ENCODE data around the gene CTTNBP2NL. TPM values are rescaled to one million over a fixed set of nuclear protein-coding genes. Genes with fewer than 3 reads are reported as not detected.
"Not testable (repeated sequence)": the region's sequence is repeated elsewhere in the genome, so short reads cannot be mapped to it uniquely, and the experiment has no call there.

The CTTNBP2NL gene
- total RNA-seq, 1 donor from 2014 or later: 19.1 TPM

GRCh38 chr1:112409414-112409813 lies 13.4 kb downstream of the CTTNBP2NL start:
- no peak for DNase-seq (ENCODE audit: low spot score)
- intact Hi-C loops (cut with DNase I): no loop called here

- intact Hi-C loops (cut with DNase I): no loop called here
- DNase-seq (ENCODE audit: low spot score): no peak
Measured at GRCh38 chr1:112410673-112411072, 14.7 kb downstream of the CTTNBP2NL start.

- intact Hi-C loops (cut with DNase I): no loop called here
- DNase-seq (ENCODE audit: low spot score): no peak
Measured at GRCh38 chr1:112417271-112417670, 21.3 kb downstream of the CTTNBP2NL start.

- intact Hi-C loops (cut with DNase I): no loop called here
- DNase-seq (ENCODE audit: low spot score): no peak
Measured at GRCh38 chr1:112418099-112418892, 22.3 kb downstream of the CTTNBP2NL start.

- intact Hi-C loops (cut with DNase I): no loop called here
- no peak for DNase-seq (ENCODE audit: low spot score)
Measured at GRCh38 chr1:112423207-112423606, 27.2 kb downstream of the CTTNBP2NL start.

- intact Hi-C loops (cut with DNase I); DNase-seq (ENCODE audit: low spot score): not testable (repeated sequence)
Measured at GRCh38 chr1:112423666-112424065, 27.7 kb downstream of the CTTNBP2NL start.

GRCh38 chr1:112429749-112430148 lies 33.7 kb downstream of the CTTNBP2NL start:
- no peak for DNase-seq (ENCODE audit: low spot score)
- intact Hi-C loops (cut with DNase I): no loop called here

GRCh38 chr1:112431038-112431437 lies 35.0 kb downstream of the CTTNBP2NL start:
- DNase-seq (ENCODE audit: low spot score): no peak
- intact Hi-C loops (cut with DNase I): no loop called here

GRCh38 chr1:112435448-112435847 lies 39.4 kb downstream of the CTTNBP2NL start:
- no peak for DNase-seq (ENCODE audit: low spot score)
- intact Hi-C loops (cut with DNase I): no loop called here

GRCh38 chr1:112436384-112437156 lies 40.6 kb downstream of the CTTNBP2NL start:
- DNase-seq (ENCODE audit: low spot score): no peak
- intact Hi-C loops (cut with DNase I): no loop called here

- not testable (repeated sequence) for DNase-seq (ENCODE audit: low spot score)
- intact Hi-C loops (cut with DNase I): loop anchor here (2.0 kb wide), 1 partner anchor 43 kb away; no protein-coding TSS in a partner anchor
Measured at GRCh38 chr1:112438156-112438555, 42.1 kb downstream of the CTTNBP2NL start.

- intact Hi-C loops (cut with DNase I): loop anchor here (2.0 kb wide), 1 partner anchor 45 kb away; no protein-coding TSS in a partner anchor
Measured at GRCh38 chr1:112439592-112439991, 43.6 kb downstream of the CTTNBP2NL start.

GRCh38 chr1:112440574-112440973 lies 44.6 kb downstream of the CTTNBP2NL start:
- intact Hi-C loops (cut with DNase I): no loop called here
- DNase-seq (ENCODE audit: low spot score): no peak

More at GRCh38 chr1:112439592-112439991, 43.6 kb downstream of the CTTNBP2NL start:
- DNase-seq (ENCODE audit: low spot score): no peak

- intact Hi-C loops (cut with DNase I): no loop called here
- DNase-seq (ENCODE audit: low spot score): no peak
Measured at GRCh38 chr1:112444269-112444668, 48.3 kb downstream of the CTTNBP2NL start.

- no peak for DNase-seq (ENCODE audit: low spot score)
Measured at GRCh38 chr1:112445596-112445995, 49.6 kb downstream of the CTTNBP2NL start.

GRCh38 chr1:112446411-112446810 lies 50.4 kb downstream of the CTTNBP2NL start:
- intact Hi-C loops (cut with DNase I): no loop called here
- DNase-seq (ENCODE audit: low spot score): no peak

More at GRCh38 chr1:112445596-112445995, 49.6 kb downstream of the CTTNBP2NL start:
- intact Hi-C loops (cut with DNase I): no loop called here

- intact Hi-C loops (cut with DNase I): no loop called here
- no peak for DNase-seq (ENCODE audit: low spot score)
Measured at GRCh38 chr1:112448904-112449629, 53.1 kb downstream of the CTTNBP2NL start.

GRCh38 chr1:112449630-112449983 lies 53.6 kb downstream of the CTTNBP2NL start:
- DNase-seq (ENCODE audit: low spot score): no peak

GRCh38 chr1:112450773-112451172 lies 54.8 kb downstream of the CTTNBP2NL start:
- no peak for DNase-seq (ENCODE audit: low spot score)
- intact Hi-C loops (cut with DNase I): no loop called here

More at GRCh38 chr1:112449630-112449983, 53.6 kb downstream of the CTTNBP2NL start:
- intact Hi-C loops (cut with DNase I): no loop called here

- DNase-seq (ENCODE audit: low spot score); intact Hi-C loops (cut with DNase I): not testable (repeated sequence)
Measured at GRCh38 chr1:112451301-112451700, 55.3 kb downstream of the CTTNBP2NL start.
